Measurements from ENCODE around the gene MMP19. TPM values are rescaled to one million over a fixed set of nuclear protein-coding genes. Genes with fewer than 3 reads are reported as not detected.

MMP19 gene
- total RNA-seq, 1 donor from 2014 or later, result not detected

Other genes with a start within 250 kb of the MMP19 start
- not detected in 2 replicates for gene OR10P1, start 206.0 kb downstream of the MMP19 start, total RNA-seq
- gene ITGA7, start 135.0 kb downstream of the MMP19 start, total RNA-seq, result 0.94 and 1.9 TPM in 2 replicates
- gene BLOC1S1, start 126.9 kb downstream of the MMP19 start, total RNA-seq, result 72.3 and 73.9 TPM in 2 replicates
- gene RDH5, start 122.5 kb downstream of the MMP19 start, total RNA-seq, result 6.5 and 8.1 TPM in 2 replicates
- 230 and 236 TPM in 2 replicates for gene CD63, start 113.9 kb downstream of the MMP19 start, total RNA-seq
- gene GDF11, start 99.8 kb downstream of the MMP19 start, total RNA-seq, result 15.3 and 15.4 TPM in 2 replicates
- gene SARNP, start 25.2 kb downstream of the MMP19 start, total RNA-seq, result 78.3 and 82.2 TPM in 2 replicates
- 58.6 and 59.2 TPM in 2 replicates for gene ORMDL2, start 24.9 kb downstream of the MMP19 start, total RNA-seq
- 34.8 and 35.2 TPM in 2 replicates for gene DNAJC14, start 13.3 kb downstream of the MMP19 start, total RNA-seq
- gene PYM1, start 85.0 kb upstream of the MMP19 start, total RNA-seq, result 37.5 and 43.4 TPM in 2 replicates
- gene DGKA, start 88.2 kb upstream of the MMP19 start, total RNA-seq, result 218 and 242 TPM in 2 replicates
- gene PMEL, start 123.1 kb upstream of the MMP19 start, total RNA-seq, result 0.32 and 0.37 TPM in 2 replicates
- 116 and 121 TPM in 2 replicates for gene CDK2, start 123.9 kb upstream of the MMP19 start, total RNA-seq
- 47.9 and 51.0 TPM in 2 replicates for gene RAB5B, start 131.1 kb upstream of the MMP19 start, total RNA-seq
- 19.9 and 21.2 TPM in 2 replicates for gene SUOX, start 154.3 kb upstream of the MMP19 start, total RNA-seq
- gene IKZF4, start 178.1 kb upstream of the MMP19 start, total RNA-seq, result 34.8 and 35.5 TPM in 2 replicates
- 43.9 and 45.2 TPM in 2 replicates for gene RPS26, start 199.0 kb upstream of the MMP19 start, total RNA-seq
- gene ERBB3, start 237.2 kb upstream of the MMP19 start, total RNA-seq, result 0.11 and 0.71 TPM in 2 replicates

Measured in activated T-helper 2 cell treated with anti-CD3 and anti-CD28 coated beads, Interferon-gamma antibody, Interleukin-2, Interleukin-4, amounts not matched to agents 10 μg/mL and 5 μg/mL and 100 μg/mL, durations not matched to agents 14 hours and 24 hours and 36 hours (primary cell).